HG02798 (cell line): ENCODE results near the gene MED9.

Source experiments
- ATAC-seq: cut with Tn5 transposase; IDR thresholded peaks from one replicate; pipeline ENCODE4 v1.9.1; 2021; ENCODE audit warnings: mild to moderate bottlenecking; ENCODE audit not compliant: unreplicated experiment, poor library complexity

Gene MED9

DNA sequence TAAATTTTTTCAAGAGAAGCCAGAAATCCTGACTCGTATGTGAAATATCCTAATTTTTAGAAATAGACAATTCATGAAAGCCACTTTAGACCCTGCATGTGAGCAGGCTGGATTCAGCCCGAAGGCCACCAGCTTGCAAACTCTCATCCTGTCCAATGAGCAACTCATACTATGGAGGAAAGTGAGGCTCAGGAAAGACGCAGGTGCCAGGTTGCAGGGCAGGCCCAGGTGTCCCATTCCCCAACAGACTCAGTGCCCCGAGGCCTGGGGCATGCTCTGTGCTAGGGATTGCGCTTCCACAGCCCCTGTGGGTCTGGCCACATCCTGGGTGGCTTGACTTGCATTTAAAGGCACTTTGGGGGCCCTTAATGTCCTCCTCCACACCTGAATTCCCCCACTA, 36.1 kb downstream of the MED9 start:
- no peak for ATAC-seq

DNA sequence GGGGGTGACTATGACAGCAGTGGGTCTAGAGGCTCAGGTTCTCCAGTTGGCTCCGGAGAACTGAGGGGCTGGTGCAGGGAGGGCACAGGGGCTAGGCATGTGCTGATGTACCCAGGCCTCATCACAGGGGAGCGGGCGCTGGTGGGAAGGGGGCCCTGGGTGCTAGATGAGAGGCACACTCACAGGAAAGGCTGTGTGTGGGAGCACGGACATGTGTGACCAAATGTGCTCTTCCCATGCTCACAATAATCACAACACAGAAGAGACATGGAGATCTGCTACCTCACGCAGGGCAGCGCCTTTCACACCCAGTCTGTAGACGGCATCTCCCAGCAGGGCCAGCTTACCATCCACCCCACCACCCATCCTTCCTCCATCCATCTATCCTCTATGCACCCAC, 36.8 kb downstream of the MED9 start:
- ATAC-seq = no peak

DNA sequence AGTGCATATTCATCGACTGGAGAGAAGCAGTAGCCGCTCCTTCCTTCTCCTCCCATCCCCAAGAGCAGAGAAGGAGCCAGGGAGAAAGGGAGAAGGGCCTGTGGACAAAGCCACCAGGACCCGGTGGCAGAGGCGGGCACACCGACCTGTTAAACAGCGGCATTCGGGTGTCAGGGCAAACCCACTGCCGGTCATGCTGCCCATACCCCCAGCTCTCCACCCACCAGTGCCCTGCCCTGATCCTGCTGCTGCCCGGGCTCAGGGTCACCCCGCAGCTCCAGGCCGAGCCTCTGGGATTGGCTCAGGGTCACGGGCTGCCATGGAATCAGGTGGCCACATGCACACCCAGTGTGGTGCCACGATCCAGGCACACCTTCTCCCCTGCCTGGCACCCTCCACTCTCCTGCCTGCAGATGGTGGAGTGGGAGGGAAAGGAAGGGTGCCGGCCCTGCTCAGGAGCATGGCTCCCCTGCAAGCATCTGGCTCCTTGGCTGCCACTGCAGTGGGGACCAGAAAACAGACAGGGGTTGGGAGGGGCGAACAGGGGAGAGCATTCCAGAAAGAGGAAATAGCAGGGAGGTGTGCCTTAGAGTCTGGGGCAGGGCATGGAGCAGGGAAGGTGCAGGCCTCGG, 37.7 kb downstream of the MED9 start:
- ATAC-seq = no peak

DNA sequence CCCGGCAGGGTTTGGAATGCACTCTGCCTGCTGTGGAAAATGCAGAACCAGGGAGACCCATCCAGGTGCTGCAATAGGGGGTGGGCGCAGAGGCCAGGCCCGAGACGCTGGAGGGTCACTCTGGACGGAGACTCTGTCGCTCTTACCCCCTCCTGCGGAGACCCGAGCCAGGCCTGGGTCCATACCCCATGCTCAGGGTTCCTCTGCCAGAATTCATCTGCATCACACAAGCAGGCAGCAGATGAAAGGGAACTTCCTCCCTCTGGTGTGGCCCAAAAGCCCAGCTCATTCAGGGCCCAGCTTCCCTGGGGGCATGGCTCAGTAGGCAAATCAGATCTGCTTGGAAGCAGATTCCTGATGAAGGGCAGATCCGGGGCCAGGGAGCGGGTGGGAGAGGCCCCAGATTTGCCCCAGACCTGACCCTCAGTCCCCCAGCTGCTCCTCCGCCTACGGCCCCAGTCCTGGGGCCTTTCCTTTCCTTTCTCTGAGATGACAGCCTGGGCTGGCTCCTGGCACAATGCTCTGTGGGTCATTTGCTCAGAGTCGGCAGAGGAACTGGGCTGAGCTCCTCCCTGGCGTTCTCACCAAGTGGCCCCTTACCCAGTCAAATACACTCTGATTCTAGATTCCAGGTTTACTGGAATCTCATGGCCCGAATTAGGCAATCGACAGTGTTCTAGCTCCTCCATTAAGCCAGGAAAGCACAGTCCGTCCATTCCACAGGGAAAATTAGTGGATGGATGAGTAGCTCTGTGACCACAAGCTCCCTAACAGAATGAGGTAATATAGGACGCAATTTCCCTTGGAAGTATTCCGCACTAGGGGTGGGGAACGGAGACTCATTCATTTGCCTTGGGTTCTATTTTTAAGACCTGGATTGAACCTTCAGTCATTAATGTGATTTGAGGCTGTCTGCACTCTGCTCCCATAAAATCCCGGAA, 38.5 kb downstream of the MED9 start:
- ATAC-seq = no peak

DNA sequence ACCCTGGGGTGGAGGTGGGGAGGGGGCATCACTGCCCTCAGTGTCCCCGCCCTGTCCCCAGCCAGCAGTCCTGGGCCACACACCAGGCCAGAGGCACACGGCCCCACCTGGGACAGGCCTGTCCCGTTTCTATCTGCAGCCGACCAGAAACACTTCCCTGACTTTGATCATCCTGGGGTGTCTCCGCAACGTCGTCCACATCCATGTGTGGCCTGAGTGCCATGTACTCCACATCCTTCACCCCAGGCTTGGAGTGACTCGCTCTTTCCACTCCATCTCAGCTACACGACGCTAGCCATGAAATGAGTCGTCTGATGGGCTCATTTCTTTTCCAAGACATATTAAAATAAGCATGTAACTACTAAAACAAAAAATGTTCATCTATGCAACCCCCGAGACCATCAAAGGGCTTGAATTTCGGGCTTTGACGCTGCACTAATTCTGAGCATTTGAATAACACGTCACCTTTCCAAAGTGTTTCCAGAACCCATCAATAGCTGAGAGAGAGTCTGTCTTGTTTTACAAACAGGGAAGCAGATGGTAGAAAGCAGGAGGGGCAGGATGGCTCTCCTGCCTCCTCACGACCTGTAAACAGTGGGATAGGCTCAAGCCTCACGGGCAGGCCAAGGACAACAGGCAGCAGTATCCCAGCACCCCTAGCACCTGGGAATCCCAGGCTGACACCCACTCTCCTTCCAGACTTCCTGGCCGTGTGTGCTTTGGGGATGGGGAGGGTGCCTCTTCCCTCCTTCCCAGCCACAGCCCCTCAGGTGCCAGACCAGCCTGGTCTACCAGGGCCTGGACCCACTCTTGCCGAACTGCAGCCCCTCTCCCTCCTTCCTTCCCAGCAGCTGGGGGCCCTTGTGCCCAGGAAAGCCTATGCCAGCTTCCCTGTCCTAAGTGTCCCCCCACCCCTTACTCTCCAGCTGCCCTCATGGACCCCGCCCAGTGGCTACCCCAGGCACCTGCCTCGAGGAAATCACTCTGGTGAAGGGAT, 39.4 kb downstream of the MED9 start:
- no peak for ATAC-seq

DNA sequence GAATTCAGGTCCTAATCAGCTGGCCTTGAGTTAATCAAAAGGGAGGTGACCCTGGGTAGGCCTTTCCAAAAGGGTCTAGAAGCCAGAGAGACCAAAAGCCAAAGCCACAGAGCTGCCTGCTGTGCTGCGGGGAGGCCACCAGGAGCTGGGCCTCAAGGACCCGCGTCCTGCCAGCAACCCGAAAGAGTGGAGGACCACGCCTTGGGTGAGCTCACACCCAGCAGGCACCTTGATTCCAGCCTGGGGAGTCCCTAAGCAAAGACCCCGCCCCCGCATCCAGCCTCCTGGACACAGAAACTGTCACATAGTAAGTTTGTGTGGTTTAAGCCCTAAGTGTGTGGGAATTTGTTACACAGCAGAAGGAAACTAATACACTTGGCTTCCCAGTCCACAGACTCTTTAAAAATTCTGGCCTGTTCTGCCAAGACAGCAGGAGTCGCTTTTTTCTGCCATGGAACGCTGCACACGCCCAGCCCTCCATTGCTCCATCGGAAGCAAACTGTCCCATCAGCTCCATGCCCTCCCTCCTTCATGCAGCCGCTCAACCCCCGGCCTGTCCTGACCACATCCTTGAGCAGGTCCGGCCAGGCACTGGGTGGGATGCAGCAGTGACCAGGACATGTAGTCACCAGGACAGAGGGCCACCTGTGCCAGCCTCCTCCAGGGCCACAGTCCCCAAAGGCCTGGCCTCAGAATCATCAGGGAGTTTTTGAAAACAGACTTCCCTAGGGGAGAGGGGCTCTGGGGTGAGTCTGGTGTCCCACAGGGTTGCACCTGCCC, 40.3 kb downstream of the MED9 start:
- ATAC-seq = no peak

DNA sequence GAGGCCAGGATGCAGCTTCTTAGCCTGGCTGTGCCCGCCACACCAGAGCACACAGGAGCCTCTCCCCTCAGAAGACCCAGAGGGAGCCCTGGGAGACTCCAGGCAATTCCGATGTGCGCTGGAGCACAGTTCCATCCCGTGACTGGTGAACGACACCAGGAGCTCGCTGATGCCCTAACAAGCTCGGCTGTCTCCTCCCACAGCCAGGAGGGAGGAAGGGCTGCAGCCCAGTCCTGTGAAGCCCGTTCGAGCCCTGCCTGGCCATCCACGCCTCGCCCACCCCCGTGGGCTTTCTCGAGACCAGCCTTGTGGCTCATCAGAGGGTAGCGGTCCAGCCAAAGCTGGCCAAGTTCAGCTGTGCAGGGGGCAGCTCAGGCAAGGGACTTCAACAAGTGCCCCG, 41.2 kb downstream of the MED9 start:
- no peak for ATAC-seq

DNA sequence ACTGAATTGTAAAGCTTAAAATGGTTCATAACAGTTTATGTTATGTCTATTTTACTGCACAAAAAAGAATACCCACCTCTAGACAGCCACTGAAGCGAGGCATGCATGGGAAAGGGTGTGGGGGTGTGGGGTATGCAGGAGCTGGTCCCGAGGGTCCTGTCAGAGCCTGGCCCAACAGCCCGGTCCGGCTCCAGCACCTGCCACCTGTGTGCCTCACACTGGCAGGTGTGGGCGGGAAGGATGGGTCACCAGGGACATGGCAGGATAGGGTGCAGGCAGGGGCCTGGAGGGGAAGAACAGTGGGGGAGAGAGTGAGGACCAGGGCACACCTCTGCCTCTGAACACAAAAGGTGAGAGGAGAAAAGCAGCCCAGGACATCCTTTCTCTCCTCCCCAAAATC, 42.2 kb downstream of the MED9 start:
- ATAC-seq = no peak

DNA sequence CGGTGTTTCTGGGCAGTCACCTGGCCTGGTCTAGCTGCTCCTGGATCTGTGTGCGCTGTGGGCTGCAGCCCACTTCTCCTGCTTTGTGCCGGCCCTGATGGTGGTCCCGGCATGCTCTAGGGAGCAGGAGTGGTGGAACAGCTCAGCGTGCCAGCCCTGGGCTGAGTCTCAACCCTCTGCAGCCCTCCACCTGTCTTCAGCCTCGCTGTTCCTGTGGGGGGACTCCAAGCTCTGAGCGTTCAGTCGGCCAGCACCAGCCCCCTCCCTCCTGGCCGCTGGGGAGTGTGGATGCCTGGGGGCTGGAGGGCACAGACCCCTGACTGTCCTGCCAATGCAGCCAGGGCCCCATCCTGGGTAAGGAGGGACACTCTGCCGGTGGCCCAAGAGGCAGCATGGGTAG, 43.1 kb downstream of the MED9 start:
- no peak for ATAC-seq

DNA sequence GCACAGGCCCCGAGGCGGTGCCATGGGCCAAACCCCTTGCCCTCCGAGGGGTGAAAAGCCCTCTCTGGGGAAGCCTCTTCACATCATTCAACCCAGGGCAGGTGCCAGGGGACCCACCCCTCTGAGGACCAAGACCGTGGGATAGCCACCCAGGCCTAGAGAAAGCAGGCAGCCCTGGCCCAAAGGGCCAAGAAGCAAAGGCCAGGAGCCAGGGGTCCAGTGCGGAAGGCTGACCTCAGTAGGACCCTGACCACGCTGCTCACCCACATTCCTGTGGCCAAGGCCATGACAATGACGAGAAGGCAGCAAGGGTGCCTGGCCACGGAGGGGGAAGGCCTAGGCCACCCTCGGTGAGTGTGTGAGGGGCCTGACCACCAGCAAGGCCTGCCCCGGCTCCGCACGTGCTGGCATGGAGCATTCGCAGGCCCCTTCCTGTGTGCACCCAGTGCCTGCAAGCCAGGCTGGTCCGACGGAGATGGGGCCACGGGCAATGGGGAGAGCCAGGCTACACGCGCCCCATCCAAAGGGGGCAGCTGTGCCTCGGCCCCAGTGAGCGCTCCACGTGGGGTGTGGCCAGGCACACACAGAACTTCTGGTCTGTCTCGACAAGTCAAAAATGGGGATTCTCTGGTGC, 43.9 kb downstream of the MED9 start:
- ATAC-seq = no peak

DNA sequence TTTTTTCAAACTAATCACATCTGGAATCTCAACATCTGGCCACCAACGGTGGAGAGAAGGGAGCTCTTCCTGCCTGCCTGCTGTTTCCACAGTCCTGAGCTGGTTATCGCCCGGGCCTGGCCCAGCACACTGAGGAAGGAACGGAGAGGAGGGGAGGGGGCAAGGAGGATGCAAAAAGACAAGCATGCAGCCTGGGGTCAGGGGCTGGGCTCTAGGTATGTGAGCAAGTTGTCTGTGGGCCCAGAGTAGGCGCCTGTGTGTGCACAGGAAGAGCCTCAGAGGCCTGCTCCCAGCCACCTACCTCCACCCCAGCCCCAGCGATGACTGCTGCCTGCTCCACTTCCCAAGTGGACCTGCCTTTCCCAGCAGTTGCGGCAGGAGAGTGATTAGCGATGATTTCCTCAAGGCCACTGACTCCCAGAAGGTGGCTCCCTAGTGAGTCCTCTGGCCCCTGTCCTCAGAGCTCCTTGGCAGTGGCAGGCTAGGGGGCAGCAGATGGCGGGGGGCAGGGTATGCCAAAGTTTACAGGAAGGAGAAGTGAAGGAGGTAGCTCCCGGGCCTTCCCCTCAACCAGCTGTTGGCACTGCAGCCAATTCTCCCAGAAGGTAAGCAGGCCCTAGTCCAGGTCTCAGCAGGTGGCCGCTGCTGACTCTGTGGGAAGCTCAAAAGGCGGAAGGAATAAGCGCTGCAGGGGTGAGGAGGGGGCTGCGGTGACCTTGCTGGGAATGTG, 46.4 kb downstream of the MED9 start:
- no peak for ATAC-seq

DNA sequence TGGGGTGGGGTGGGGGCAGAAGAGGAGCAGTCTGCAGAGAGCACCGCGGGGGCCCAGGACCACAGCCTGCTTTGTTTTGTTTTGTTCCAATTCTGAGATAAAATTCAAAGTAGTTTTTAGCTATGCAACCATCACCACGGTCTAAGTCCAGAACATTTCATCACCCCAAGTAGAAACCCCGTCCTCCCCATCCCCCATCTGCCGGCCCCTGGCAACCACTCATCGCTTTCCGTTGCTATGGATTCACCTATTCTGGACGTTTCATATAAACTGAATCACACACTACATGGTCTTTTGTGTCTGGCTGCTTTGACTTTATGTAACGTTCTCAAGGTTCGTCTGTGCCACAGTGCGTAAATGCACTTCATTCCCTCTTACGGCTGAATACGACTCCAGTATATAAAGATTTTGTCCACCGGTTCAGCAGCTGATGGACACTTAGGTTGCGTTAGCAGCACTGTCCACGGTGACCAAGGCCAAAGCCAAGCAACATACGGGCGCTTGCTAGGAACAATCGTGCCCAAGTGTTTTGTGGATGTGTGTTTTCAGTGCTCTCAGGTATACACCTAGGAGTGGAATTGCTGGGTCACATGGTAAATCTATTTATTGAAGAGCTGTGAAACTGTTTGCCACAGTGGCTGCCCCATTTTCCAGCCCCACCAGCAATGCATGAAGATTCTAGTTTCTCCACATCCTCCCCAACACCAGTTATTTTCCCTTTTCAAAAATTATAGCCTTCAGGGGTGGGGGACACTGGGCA, 47.1 kb downstream of the MED9 start:
- ATAC-seq = no peak

DNA sequence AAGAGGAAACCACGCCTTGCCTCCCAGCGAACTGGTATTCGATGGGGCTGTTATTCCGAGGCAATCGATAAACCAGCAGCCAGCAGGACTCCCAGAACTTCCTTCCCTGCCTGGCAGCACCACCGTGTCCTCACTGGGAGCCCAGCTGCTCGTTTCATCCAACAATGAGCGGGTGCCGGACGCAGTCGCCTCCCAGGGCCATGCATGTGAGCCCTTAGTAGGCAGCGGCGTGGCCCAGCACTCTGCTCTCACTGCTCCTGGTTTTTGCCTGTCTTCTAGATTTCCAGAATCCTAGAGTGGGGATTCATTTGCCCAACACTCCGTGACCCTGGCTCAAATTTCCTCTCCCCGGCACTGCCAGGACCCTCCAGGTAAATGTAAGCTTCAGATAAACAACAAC, 48.5 kb downstream of the MED9 start:
- no peak for ATAC-seq

DNA sequence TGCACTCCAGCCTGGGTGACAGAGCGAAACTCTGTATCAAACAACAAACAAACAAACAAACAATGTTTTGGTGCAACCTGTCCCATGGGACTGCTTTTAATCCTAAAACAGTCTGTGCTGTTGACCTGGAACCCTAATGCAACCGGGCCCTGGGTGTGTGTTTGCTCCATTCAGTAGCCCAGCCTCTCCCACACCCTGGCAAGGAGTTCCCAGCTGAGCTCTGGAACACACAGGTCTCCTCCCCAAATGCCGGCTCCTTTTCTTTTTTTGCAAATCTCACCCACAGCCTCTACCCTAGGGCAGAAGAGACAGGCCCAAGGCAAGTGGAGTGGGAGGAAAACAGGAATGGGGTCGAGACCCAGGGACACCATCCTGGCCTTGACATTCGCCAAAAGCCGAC, 49.2 kb downstream of the MED9 start:
- ATAC-seq = no peak

DNA sequence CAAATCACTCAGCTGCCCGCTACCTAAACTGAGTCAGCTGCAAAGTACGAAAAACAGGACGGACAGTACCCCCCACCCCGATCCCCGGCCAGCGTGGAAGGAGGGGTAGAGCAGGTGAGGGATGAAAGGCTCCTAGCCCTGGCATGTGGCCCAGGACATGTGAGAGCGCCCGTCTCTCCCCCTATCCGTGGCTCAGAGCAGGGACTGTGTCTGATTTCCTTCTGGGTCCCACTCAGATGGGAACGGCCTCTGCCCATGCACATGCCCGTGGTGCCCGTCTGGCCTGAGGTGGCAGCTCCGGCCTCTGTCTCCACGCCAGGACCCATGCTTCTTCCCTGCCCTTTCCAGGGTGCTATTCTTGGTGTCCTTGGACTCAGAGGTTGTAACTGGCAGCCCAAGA, 49.6 kb downstream of the MED9 start:
- no peak for ATAC-seq

DNA sequence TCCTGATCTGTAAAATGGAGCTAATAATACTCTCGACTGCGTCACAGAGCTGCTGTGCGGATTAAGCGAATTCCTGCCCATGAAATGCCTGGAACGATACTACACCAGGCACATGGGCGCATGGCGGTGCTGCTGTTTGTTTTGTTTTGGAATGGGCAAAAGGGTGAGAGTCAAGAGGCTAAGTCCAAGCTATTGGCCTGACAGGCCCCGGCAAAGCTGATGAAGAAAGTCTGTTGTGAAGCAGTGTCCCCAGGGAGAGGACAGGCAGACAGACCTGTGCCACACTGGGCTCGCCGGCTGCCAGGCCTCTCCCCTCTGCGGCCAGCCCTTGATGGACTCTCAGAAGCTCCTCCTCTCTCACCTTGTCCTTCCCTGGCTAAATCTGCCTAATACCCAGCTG, 50.7 kb downstream of the MED9 start:
- no peak for ATAC-seq

DNA sequence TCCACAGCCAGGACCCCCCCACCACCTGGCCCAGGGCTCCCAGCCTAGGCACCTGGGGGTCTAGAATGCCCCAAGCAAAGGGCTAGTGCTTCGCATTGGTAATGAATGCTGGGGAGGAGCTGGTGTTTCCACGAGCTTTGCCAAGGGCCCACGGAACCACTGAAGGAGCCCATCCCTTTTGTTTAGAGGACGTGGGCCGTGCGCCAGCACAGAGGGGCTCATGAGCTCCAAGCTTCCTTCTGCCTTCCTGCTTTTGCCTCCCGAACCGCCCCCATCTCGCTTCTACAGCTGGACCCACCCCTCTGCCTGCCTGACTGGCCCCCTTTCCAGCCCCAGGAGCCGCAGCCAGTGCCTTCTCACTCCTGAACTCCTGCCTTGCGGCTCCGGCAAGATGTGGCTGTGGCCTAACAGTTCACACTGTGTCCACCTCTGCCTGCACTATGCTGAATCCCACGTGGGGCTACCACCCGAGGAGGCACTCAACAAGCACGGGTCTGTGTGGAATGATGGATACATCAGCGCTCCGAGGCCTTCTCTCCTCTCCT, 51.2 kb downstream of the MED9 start:
- no peak for ATAC-seq
